ENCODE results near the gene ADCY5. TPM values are rescaled to one million over a fixed set of nuclear protein-coding genes. Genes with fewer than 3 reads are reported as not detected.
"Not testable (repeated sequence)": the region's sequence is repeated elsewhere in the genome, so short reads cannot be mapped to it uniquely, and the experiment has no call there.

The ADCY5 gene
- polyA plus RNA-seq, 1 experiment: 0.21 TPM

DNA sequence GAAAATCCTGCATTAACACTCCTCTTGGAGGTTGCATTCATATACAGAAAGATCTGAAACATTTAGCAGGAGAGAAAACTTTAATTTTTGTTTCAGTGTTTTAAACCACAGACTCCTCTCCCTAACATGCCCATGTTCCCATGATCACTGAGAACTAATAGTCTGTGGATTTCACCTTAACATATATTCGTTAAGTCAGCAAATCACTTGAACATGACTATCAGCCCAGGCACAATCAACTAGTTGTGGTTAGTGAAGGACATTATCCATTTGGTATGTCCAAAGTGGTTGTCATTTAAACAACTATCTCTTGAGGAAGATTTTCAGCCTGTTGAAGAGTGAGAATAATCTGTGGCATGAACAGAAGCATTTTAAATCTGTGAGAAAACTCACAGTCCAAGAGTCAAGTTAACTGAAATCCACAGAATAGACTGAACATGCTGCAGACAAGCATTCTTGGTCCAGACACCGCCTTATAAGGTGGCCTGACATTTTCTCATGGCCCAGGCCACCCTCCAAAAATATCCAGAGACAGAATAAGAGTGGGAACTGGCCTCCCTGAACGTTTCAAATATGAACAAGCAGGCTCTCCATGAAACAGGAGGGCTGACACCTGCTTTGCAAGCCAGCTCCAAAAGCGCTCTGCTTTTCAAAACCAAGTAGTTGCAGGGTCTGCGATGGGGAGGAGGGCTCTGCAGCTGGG lies 39.9 kb upstream of the ADCY5 start:
- no peak for DNase-seq (ENCODE audit: low read depth)
- Histone ChIP-seq H3K4me3 (ENCODE audit: low read depth, low read length) (no peak overlapping the region), H3K36me3 (ENCODE audit: control insufficient read depth, insufficient read depth, low read length) (peaks cover 4% of the 10 kb centered on the region), H3K27me3 (ENCODE audit: control insufficient read depth, insufficient read depth, low read length) (no peaks in the 10 kb centered on the region; the same call in 1 of the 2 replicates)
- ChIA-PET POLR2A (no interaction called here), CTCF (interaction anchor here (0.6 to 13.4 kb wide), 25 partner anchors 9 to 1945 kb away, joined by 3 to 200 read pairs (median 4); no protein-coding TSS in a partner anchor)
- TF ChIP-seq, protein P1, sequence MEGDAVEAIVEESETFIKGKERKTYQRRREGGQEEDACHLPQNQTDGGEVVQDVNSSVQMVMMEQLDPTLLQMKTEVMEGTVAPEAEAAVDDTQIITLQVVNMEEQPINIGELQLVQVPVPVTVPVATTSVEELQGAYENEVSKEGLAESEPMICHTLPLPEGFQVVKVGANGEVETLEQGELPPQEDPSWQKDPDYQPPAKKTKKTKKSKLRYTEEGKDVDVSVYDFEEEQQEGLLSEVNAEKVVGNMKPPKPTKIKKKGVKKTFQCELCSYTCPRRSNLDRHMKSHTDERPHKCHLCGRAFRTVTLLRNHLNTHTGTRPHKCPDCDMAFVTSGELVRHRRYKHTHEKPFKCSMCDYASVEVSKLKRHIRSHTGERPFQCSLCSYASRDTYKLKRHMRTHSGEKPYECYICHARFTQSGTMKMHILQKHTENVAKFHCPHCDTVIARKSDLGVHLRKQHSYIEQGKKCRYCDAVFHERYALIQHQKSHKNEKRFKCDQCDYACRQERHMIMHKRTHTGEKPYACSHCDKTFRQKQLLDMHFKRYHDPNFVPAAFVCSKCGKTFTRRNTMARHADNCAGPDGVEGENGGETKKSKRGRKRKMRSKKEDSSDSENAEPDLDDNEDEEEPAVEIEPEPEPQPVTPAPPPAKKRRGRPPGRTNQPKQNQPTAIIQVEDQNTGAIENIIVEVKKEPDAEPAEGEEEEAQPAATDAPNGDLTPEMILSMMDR (IDR thresholded peaks at IDR 0.05; ENCODE audit: insufficient read depth, low read depth, low read length): no peak

DNA sequence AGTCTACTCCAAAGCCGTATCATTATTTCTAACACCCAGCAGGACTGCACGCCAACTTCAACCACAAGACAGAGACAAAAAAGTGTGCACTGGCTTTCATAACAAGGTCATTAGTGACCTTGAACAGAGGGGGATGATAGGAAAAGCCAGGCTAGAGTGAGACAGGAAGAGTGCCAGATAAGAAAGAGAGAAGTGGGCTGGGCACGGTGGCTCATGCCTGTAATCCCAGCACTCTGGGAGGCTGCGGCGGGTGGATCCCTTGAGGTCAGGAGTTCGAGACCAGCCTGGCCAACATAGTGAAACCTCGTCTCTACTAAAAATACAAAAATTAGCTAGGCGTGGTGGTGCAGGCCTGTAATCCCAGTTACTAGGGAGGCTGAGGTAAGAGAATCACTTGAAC lies 38.2 kb upstream of the ADCY5 start:
- H3K4me3 ChIP-seq (ENCODE audit: low read depth, low read length); H3K36me3 ChIP-seq (ENCODE audit: control insufficient read depth, insufficient read depth, low read length); DNase-seq (ENCODE audit: low read depth); H3K27me3 ChIP-seq (ENCODE audit: control insufficient read depth, insufficient read depth, low read length); POLR2A ChIA-PET: not testable (repeated sequence)
- CTCF ChIA-PET: interaction anchor here (13.4 kb wide), 1 partner anchor 156 kb away, joined by 200 read pairs; no protein-coding TSS in a partner anchor

DNA sequence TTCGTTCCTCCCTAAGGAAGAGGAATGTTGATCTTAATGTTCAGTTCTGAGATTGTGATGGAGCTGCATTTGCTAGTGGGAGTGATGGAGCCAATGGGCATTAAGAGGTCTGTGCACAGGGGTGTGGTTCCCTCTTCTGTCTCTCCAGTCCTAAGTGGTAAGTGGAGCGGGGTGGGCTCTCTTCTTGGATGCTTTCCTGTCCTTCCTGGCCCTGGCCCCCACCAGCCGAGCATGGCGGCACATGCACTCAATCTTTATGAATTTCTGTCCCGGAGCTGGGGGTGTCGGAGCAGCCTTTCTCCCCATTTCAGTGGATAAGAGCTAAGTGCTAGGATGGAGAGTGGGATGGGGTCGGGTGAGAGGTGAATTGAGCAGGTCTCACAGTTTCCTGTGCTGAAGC lies 37.6 kb upstream of the ADCY5 start:
- TF ChIP-seq, protein P1 (IDR thresholded peaks at IDR 0.05; ENCODE audit: insufficient read depth, low read depth, low read length): no peak
- H3K36me3 ChIP-seq (ENCODE audit: control insufficient read depth, insufficient read depth, low read length): peaks cover 4% of the 10 kb centered on the region
- ChIA-PET CTCF (interaction anchor here (1.1 to 13.4 kb wide), 2 partner anchors 36 to 156 kb away, joined by 3 to 200 read pairs; no protein-coding TSS in a partner anchor), POLR2A (no interaction called here)
- peaks cover 5% of the 10 kb centered on the region for H3K27me3 ChIP-seq (ENCODE audit: control insufficient read depth, insufficient read depth, low read length)
- no peak for DNase-seq (ENCODE audit: low read depth)
- H3K4me3 ChIP-seq (ENCODE audit: low read depth, low read length): no peak overlapping the region

DNA sequence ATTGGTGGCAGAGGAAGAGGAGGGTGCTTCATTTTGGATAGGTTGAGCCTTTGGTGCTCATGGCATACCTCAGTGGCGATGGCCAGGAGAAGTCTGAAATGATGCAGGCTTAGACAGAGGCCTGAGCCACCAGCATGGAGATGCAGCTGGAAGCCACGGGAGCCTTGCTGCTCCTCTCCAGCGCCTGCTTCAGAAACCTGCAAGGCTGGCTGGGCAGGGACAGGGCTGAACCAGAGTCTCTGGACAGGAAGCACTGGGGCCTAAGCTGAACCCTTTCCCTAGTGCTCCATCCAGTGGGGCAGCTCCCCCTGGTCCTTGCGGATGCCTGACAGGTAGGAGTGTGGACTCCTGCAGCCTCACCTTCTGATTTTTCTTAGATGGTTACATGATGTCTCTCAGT lies 36.7 kb upstream of the ADCY5 start:
- no peak for DNase-seq (ENCODE audit: low read depth)
- peaks cover 5% of the 10 kb centered on the region for H3K27me3 ChIP-seq (ENCODE audit: control insufficient read depth, insufficient read depth, low read length)
- TF ChIP-seq, protein P1 (IDR thresholded peaks at IDR 0.05; ENCODE audit: insufficient read depth, low read depth, low read length): no peak
- ChIA-PET CTCF (interaction anchor here (1.1 to 13.4 kb wide), 3 partner anchors 35 to 155 kb away, joined by 3 to 200 read pairs (median 4); no protein-coding TSS in a partner anchor), POLR2A (no interaction called here)
- H3K4me3 ChIP-seq (ENCODE audit: low read depth, low read length): no peak overlapping the region
- H3K36me3 ChIP-seq (ENCODE audit: control insufficient read depth, insufficient read depth, low read length): peaks cover 2% of the 10 kb centered on the region

DNA sequence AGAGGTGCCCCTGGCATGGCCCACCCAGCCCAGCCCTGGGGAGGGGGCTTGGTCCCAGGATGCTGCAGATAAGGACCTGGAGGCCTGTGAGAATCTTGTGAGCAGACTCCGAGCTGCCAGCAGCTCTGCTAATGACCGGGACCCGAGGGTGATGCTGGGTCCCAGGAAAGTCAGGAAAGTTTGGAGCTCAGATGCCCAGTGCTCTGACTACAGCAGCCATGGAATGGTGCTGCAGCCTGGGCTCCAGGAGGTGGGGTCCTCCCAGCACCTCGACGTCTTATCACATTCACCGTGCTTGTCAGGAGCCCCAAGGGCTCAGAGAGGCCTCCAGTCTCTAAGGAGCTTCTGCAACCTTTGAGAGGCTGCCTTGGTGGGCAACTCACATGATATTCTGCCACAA lies 34.3 kb upstream of the ADCY5 start:
- ChIA-PET CTCF (interaction anchor here (0.6 to 13.4 kb wide), 3 partner anchors 34 to 152 kb away, joined by 3 to 200 read pairs (median 3); partner anchors contain the start of gene ADCY5), POLR2A (no interaction called here)
- Histone ChIP-seq H3K36me3 (ENCODE audit: control insufficient read depth, insufficient read depth, low read length) (no peaks in the 10 kb centered on the region), H3K4me3 (ENCODE audit: low read depth, low read length) (no peak overlapping the region), H3K27me3 (ENCODE audit: control insufficient read depth, insufficient read depth, low read length) (peaks cover 7% of the 10 kb centered on the region)
- TF ChIP-seq, protein P1 (IDR thresholded peaks at IDR 0.05; ENCODE audit: insufficient read depth, low read depth, low read length): no peak
- no peak for DNase-seq (ENCODE audit: low read depth)
